GM08714 (cell line): ENCODE results near the gene CLDN4.
"Not testable (repeated sequence)": the region's sequence is repeated elsewhere in the genome, so short reads cannot be mapped to it uniquely, and the experiment has no call there.

Experiments
- H3K4me3 ChIP-seq: fragments of 200-500 bp; sonication (Bioruptor generic); 2 replicates; pipeline ENCODE4 v1.5.1; 2014; ENCODE audit warnings: mild to moderate bottlenecking, low read length, inconsistent platforms
- ZNF274 ChIP-seq: IDR thresholded peaks from 2 replicates; pipeline ENCODE4 v1.6.1; 2012; ENCODE audit warnings: mild to moderate bottlenecking, low read depth, low read length

Gene CLDN4

GRCh38 chr7:73844848-73845460 lies 14.2 kb downstream of the CLDN4 start:
- no peak for TF ChIP-seq ZNF274
- no peak overlapping the region for H3K4me3 ChIP-seq

- not testable (repeated sequence) for H3K4me3 ChIP-seq
Observed at GRCh38 chr7:73845701-73846195, 15.0 kb downstream of the CLDN4 start.

- H3K4me3 ChIP-seq: no peak overlapping the region
- no peak for TF ChIP-seq ZNF274
Observed at GRCh38 chr7:73847941-73848723, 17.3 kb downstream of the CLDN4 start.

- no peak overlapping the region for H3K4me3 ChIP-seq
- TF ChIP-seq ZNF274: no peak
Observed at GRCh38 chr7:73850781-73851207, 20.0 kb downstream of the CLDN4 start.

- TF ChIP-seq ZNF274: no peak
- no peak overlapping the region for H3K4me3 ChIP-seq
Observed at GRCh38 chr7:73851410-73852338, 20.9 kb downstream of the CLDN4 start.

- no peak for TF ChIP-seq ZNF274
- H3K4me3 ChIP-seq: no peak overlapping the region
Observed at GRCh38 chr7:73852500-73852899, 21.7 kb downstream of the CLDN4 start.

GRCh38 chr7:73856941-73857340 lies 26.1 kb downstream of the CLDN4 start:
- no peak overlapping the region for H3K4me3 ChIP-seq
- no peak for TF ChIP-seq ZNF274

- H3K4me3 ChIP-seq: no peak overlapping the region
- TF ChIP-seq ZNF274: no peak
Observed at GRCh38 chr7:73858807-73859206, 28.0 kb downstream of the CLDN4 start.

- H3K4me3 ChIP-seq: no peak within 1 kb of the TSS
- TF ChIP-seq ZNF274: no peak
Observed at GRCh38 chr7:73860859-73861258, 30.1 kb downstream of the CLDN4 start, which contains the start of gene TMEM270. TSS of gene TMEM270 (plus strand) at chr7:73861159. CDS start at chr7:73861195, 36 bp downstream.

- no peak overlapping the region for H3K4me3 ChIP-seq
- TF ChIP-seq ZNF274: no peak
Observed at GRCh38 chr7:73861305-73861704, 30.5 kb downstream of the CLDN4 start.

GRCh38 chr7:73864981-73865711 lies 34.4 kb downstream of the CLDN4 start:
- TF ChIP-seq ZNF274: no peak
- H3K4me3 ChIP-seq: no peak overlapping the region

- H3K4me3 ChIP-seq: no peak overlapping the region
- no peak for TF ChIP-seq ZNF274
Observed at GRCh38 chr7:73865738-73866445, 35.1 kb downstream of the CLDN4 start.

- no peak for TF ChIP-seq ZNF274
- H3K4me3 ChIP-seq: no peak overlapping the region
Observed at GRCh38 chr7:73866446-73866767, 35.6 kb downstream of the CLDN4 start.
